Nucleus accumbens (tissue), 56 donors: ENCODE data around the gene TMC8.

Source experiments
- DNase-seq, 56 donors: peaks; one replicate each; lab custom pipeline; 2025; lab: John Stamatoyannopoulos, UW

Gene TMC8

GRCh38 chr17:78130437-78131101, at the start of gene TMC8:
TSS of gene TMC8 (plus strand) at chr17:78130771. CDS start at chr17:78131589, 818 bp downstream.
- peak in 4 of 56 donors; percentile 18 to 25 (median 22) for DNase-seq

GRCh38 chr17:78081551-78081950, 49.0 kb upstream of the TMC8 start:
- DNase-seq = peak in 1 of 56 donors; percentile 8

GRCh38 chr17:78082355-78082872, 48.2 kb upstream of the TMC8 start:
- peak in 14 of 56 donors; percentile 6 to 56 (median 20) for DNase-seq

GRCh38 chr17:78082988-78083387, 47.6 kb upstream of the TMC8 start:
- no peak for DNase-seq

- no peak for DNase-seq
Observed at GRCh38 chr17:78086740-78087139, 43.8 kb upstream of the TMC8 start.

- no peak for DNase-seq
Observed at GRCh38 chr17:78088529-78088928, 42.0 kb upstream of the TMC8 start.

- DNase-seq = no peak
Observed at GRCh38 chr17:78089576-78090281, 40.8 kb upstream of the TMC8 start.

- DNase-seq = no peak
Observed at GRCh38 chr17:78092794-78093324, 37.7 kb upstream of the TMC8 start.

GRCh38 chr17:78095035-78095434, 35.5 kb upstream of the TMC8 start:
- no peak for DNase-seq

GRCh38 chr17:78096093-78096492, 34.5 kb upstream of the TMC8 start:
- DNase-seq = no peak

- DNase-seq = no peak
Observed at GRCh38 chr17:78101112-78101511, 29.5 kb upstream of the TMC8 start.

GRCh38 chr17:78101542-78101941, 29.0 kb upstream of the TMC8 start:
- DNase-seq = no peak

GRCh38 chr17:78103311-78103710, 27.3 kb upstream of the TMC8 start:
- DNase-seq = no peak

- DNase-seq = no peak
Observed at GRCh38 chr17:78104540-78104941, 26.0 kb upstream of the TMC8 start.

GRCh38 chr17:78105101-78105500, 25.5 kb upstream of the TMC8 start:
- DNase-seq = no peak

- DNase-seq = no peak
Observed at GRCh38 chr17:78105551-78105950, 25.0 kb upstream of the TMC8 start.

GRCh38 chr17:78106211-78106610, 24.4 kb upstream of the TMC8 start:
- DNase-seq = no peak

GRCh38 chr17:78107457-78107856, 23.1 kb upstream of the TMC8 start:
- DNase-seq = no peak

- DNase-seq = no peak
Observed at GRCh38 chr17:78107976-78108725, 22.4 kb upstream of the TMC8 start.

GRCh38 chr17:78108726-78109488, 21.7 kb upstream of the TMC8 start:
- peak in 2 of 56 donors; percentile 27 to 42 for DNase-seq
